Common myeloid progenitor, CD34-positive (primary cell): ENCODE results near the gene GPI.

ENCODE experiments used
- CTCF ChIA-PET: fragments of 350-600 bp; sonication (Branson Sonifier 250); formaldehyde crosslinking; loops from one replicate; lab custom pipeline; 2021; ENCODE audit warnings: antibody characterized with exemption; lab: Charles Lee
- POLR2A ChIA-PET: fragments of 350-600 bp; sonication (Branson Sonifier 250); formaldehyde crosslinking; loops from one replicate; lab custom pipeline; 2021; ENCODE audit warnings: antibody characterized with exemption; lab: Charles Lee
- DNase-seq, 3 donors: peaks; one replicate each; pipeline versions ENCODE4 v3.0.0 to v3.0.0-alpha.2; 2013
- H3K27ac ChIP-seq, 2 experiments: 1 replicate in 1 of 2; 2 replicates in 1 of 2; pipeline ENCODE4 v1.7.0; 2013; ENCODE audit warnings: inconsistent platforms in 2 of 2, low read length in 2 of 2, mild to moderate bottlenecking in 2 of 2, low read depth in 1 of 2, moderate library complexity in 1 of 2; ENCODE audit not compliant: severe bottlenecking in 2 of 2, insufficient read depth in 1 of 2, poor library complexity in 1 of 2
- H3K27me3 ChIP-seq, 5 experiments: replicated peaks in 2 of 5; 1 replicate in 3 of 5; 2 replicates in 2 of 5; pipeline versions ENCODE4 v1.6.1 to v1.7.0; 2013; ENCODE audit warnings: low read length in 4 of 5, mild to moderate bottlenecking in 2 of 5, moderate library complexity in 2 of 5, inconsistent platforms in 1 of 5; ENCODE audit not compliant: insufficient read depth in 5 of 5, control insufficient read depth in 4 of 5
- H3K36me3 ChIP-seq, 4 experiments: 1 replicate in 2 of 4; 2 replicates in 2 of 4; pipeline versions ENCODE4 v1.6.1 to v1.7.0; 2013; ENCODE audit warnings: low read length in 3 of 4, control low read depth in 1 of 4, mild to moderate bottlenecking in 1 of 4; ENCODE audit not compliant: control insufficient read depth in 4 of 4, insufficient read depth in 4 of 4
- H3K4me1 ChIP-seq, 4 experiments: 1 replicate in 3 of 4; 2 replicates in 1 of 4; pipeline versions ENCODE4 v1.6.1 to v1.7.1; 2013; ENCODE audit warnings: low read length in 3 of 4, mild to moderate bottlenecking in 3 of 4, control low read depth in 1 of 4, inconsistent platforms in 1 of 4, moderate library complexity in 1 of 4; ENCODE audit not compliant: control insufficient read depth in 4 of 4, insufficient read depth in 4 of 4; ENCODE audit errors: control extremely low read depth in 1 of 4
- H3K4me3 ChIP-seq, 7 experiments: 1 replicate in 4 of 7; 2 replicates in 3 of 7; pipeline versions ENCODE4 v1.5.1 to v1.7.0; 2013; ENCODE audit warnings: mild to moderate bottlenecking in 7 of 7, low read length in 6 of 7, moderate library complexity in 6 of 7, inconsistent platforms in 2 of 7, low read depth in 2 of 7, control low read depth in 1 of 7; ENCODE audit not compliant: insufficient read depth in 4 of 7, control insufficient read depth in 1 of 7; ENCODE audit errors: extremely low read depth in 1 of 7
- H3K9me3 ChIP-seq, 5 experiments: 1 replicate in 4 of 5; 2 replicates in 1 of 5; pipeline versions ENCODE4 v1.6.1 to v1.7.1; 2013; ENCODE audit warnings: low read length in 4 of 5, mild to moderate bottlenecking in 2 of 5, inconsistent platforms in 1 of 5, low read depth in 1 of 5, moderate library complexity in 1 of 5; ENCODE audit not compliant: control insufficient read depth in 4 of 5, insufficient read depth in 2 of 5; ENCODE audit errors: control extremely low read depth in 1 of 5
- WGBS: methylation state at CpG from one replicate; pipeline ENCODE4 v1.1.5; 2013; ENCODE audit not compliant: insufficient coverage; 5-methylcytosine and 5-hydroxymethylcytosine counted together

Gene GPI

DNA sequence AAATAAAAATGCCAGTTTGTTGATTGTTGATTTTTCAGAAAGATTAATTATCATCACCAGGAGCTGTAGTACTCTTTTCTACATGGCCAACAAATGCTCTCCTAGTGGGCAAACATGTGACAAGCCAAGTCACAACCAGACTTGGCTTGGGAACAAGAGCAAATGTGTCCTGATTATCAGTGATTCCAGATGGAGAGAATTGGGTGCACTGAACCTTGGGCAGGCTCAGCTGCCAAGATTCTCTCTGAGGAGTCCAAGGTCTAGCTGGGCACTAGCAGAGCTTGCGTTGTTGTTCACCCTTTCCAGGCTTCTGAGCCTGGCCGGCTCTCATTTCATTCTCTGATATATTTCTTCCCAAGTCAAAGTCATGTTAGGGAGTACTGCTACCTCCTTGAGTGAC lies 27.3 kb upstream of the GPI start:
- WGBS, result 100% methylated on average over 2 of the region's 2 CpGs
- Histone ChIP-seq H3K4me1 (no peaks in the 10 kb centered on the region), H3K27ac (no peak overlapping the region), H3K9me3 (no peaks in the 10 kb centered on the region), H3K36me3 (peaks cover 6 to 23% (median 10%) of the 10 kb centered on the region in 4 experiments), H3K4me3 (no peak overlapping the region), H3K27me3 (no peaks in the 10 kb centered on the region)
- no peak for DNase-seq
- POLR2A ChIA-PET, result no interaction called here
- CTCF ChIA-PET, result interaction anchor here (1.0 to 1.6 kb wide), 5 partner anchors 9 to 113 kb away, joined by 3 to 7 read pairs (median 4); no protein-coding TSS in a partner anchor

GRCh38 chr19:34341935-34342680 lies 22.9 kb upstream of the GPI start:
- Histone ChIP-seq H3K4me1 (no peaks in the 10 kb centered on the region), H3K9me3 (peaks cover 0 to 3% (median 0%) of the 10 kb centered on the region in 5 experiments), H3K36me3 (peaks cover 6 to 22% (median 8%) of the 10 kb centered on the region in 4 experiments), H3K27me3 (no peaks in the 10 kb centered on the region), H3K4me3 (no peak overlapping the region), H3K27ac (no peak overlapping the region)
- ChIA-PET CTCF (interaction anchor here (1.3 kb wide), 1 partner anchor 8 kb away, joined by 3 read pairs; no protein-coding TSS in a partner anchor), POLR2A (interaction anchor here (0.6 kb wide), 1 partner anchor 303 kb away, joined by 4 read pairs; no protein-coding TSS in a partner anchor)
- WGBS, result 91% methylated on average over 7 of the region's 12 CpGs
- DNase-seq, result no peak

DNA sequence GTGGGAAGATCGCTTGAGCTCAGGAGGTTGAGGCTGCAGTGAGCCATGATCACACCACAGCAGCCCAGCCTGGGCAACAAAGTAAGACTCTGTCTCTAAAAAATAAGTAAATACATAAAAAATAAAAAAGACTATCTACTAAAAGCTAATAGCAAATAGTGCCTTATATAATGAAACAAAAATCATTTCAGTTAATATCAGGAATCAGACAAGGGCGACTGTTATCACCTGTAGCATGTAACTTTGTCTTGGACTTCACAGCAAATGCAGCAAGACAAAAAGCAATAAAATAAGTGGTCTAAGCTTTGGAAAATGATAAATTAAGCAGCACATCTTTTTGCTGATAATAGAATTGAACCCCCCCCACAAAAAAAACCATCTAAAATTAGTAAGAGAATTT lies 21.2 kb upstream of the GPI start:
- ChIA-PET CTCF (no interaction called here), POLR2A (no interaction called here)
- H3K9me3 ChIP-seq, result peaks cover 0 to 3% (median 0%) of the 10 kb centered on the region in 5 experiments

GRCh38 chr19:34345947-34346351 lies 19.0 kb upstream of the GPI start:
- Histone ChIP-seq H3K27ac (no peak overlapping the region), H3K27me3 (no peaks in the 10 kb centered on the region), H3K9me3 (peaks cover 0 to 3% (median 0%) of the 10 kb centered on the region in 5 experiments), H3K4me1 (no peaks in the 10 kb centered on the region), H3K4me3 (no peak overlapping the region), H3K36me3 (peaks cover 6 to 22% (median 8%) of the 10 kb centered on the region in 4 experiments)
- ChIA-PET POLR2A (no interaction called here), CTCF (interaction anchor here (0.8 to 2.5 kb wide), 6 partner anchors 8 to 130 kb away, joined by 3 to 11 read pairs (median 4); no protein-coding TSS in a partner anchor)
- WGBS, result 45% methylated on average over 6 of the region's 7 CpGs
- DNase-seq, result peak; percentile 29 to 47 (median 39)

More for the DNA sequence above, 21.2 kb upstream of the GPI start:
- Histone ChIP-seq H3K27ac (no peak overlapping the region), H3K36me3 (peaks cover 6 to 22% (median 9%) of the 10 kb centered on the region in 4 experiments), H3K27me3 (no peaks in the 10 kb centered on the region), H3K4me1 (no peaks in the 10 kb centered on the region), H3K4me3 (no peak overlapping the region)
- WGBS, result no CpG with 5 or more reads among the region's 2 CpGs
- no peak for DNase-seq

GRCh38 chr19:34347561-34348165 lies 17.3 kb upstream of the GPI start:
- H3K4me3 ChIP-seq, result no peak overlapping the region

GRCh38 chr19:34348899-34349487 lies 16.0 kb upstream of the GPI start:
- H3K4me3 ChIP-seq, result no peak overlapping the region
- H3K36me3 ChIP-seq, result peaks cover 0 to 13% (median 3%) of the 10 kb centered on the region in 4 experiments
- DNase-seq, result no peak
- no peak overlapping the region for H3K27ac ChIP-seq
- 93% methylated on average over 9 of the region's 11 CpGs for WGBS
- H3K4me1 ChIP-seq, result no peaks in the 10 kb centered on the region
- H3K27me3 ChIP-seq, result no peaks in the 10 kb centered on the region
- CTCF ChIA-PET, result interaction anchor here (1.2 kb wide), 1 partner anchor 11 kb away, joined by 3 read pairs; no protein-coding TSS in a partner anchor
- POLR2A ChIA-PET, result no interaction called here
- peaks cover 0 to 3% (median 0%) of the 10 kb centered on the region in 5 experiments for H3K9me3 ChIP-seq

More at GRCh38 chr19:34347561-34348165, 17.3 kb upstream of the GPI start:
- ChIA-PET CTCF (interaction anchor here (0.6 to 2.5 kb wide), 5 partner anchors 8 to 139 kb away, joined by 3 to 11 read pairs (median 3); no protein-coding TSS in a partner anchor), POLR2A (no interaction called here)
- Histone ChIP-seq H3K36me3 (peaks cover under 1 to 8% (median 3%) of the 10 kb centered on the region in 4 experiments), H3K4me1 (no peaks in the 10 kb centered on the region), H3K27ac (no peak overlapping the region), H3K27me3 (no peaks in the 10 kb centered on the region), H3K9me3 (peaks cover 0 to 3% (median 0%) of the 10 kb centered on the region in 5 experiments)
- WGBS, result 87% methylated on average over 15 of the region's 19 CpGs
- no peak for DNase-seq
